ENCODE data around the gene MYL6.

DNA sequence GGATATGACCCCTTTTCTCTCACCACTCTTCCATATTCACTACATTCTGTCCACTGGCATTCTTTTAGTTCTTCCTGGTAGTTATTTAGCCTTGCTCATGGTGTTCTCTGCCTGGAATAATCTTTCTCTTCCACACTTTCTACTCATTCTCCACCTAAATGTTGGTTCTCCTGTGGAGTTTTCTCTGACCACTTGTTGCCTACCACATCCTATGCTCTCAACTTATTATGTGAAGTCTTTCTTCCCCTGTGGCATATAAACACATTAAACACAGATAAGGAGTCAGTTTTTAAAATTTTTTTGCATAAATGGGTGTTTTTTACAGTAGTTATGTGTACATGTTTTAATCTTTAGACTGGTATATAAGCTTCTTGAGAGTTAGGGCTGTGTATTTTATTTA, 34.4 kb downstream of the MYL6 start:
- TF ChIP-seq, protein P1, sequence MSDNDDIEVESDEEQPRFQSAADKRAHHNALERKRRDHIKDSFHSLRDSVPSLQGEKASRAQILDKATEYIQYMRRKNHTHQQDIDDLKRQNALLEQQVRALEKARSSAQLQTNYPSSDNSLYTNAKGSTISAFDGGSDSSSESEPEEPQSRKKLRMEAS (CRISPR knock-in tag; IDR thresholded peaks at IDR 0.05), result no peak
- TF ChIP-seq, protein P2, sequence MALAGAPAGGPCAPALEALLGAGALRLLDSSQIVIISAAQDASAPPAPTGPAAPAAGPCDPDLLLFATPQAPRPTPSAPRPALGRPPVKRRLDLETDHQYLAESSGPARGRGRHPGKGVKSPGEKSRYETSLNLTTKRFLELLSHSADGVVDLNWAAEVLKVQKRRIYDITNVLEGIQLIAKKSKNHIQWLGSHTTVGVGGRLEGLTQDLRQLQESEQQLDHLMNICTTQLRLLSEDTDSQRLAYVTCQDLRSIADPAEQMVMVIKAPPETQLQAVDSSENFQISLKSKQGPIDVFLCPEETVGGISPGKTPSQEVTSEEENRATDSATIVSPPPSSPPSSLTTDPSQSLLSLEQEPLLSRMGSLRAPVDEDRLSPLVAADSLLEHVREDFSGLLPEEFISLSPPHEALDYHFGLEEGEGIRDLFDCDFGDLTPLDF (CRISPR knock-in tag; IDR thresholded peaks at IDR 0.05), result no peak
